Endothelial cell of umbilical vein (primary cell): ENCODE measurements around the gene CEBPA. TPM values are rescaled to one million over a fixed set of nuclear protein-coding genes. Genes with fewer than 3 reads are reported as not detected.

ENCODE experiments used
- BruUV-seq: library from RNA; stranded (reverse); fragments of 400-500 nt; replicated peaks from 2 replicates; lab custom pipeline; 2021; lab: Mats Ljungman, UMichigan
- CTCF ChIA-PET: fragments of 300-600, 350-600 bp; sonication (Branson Sonifier 250); formaldehyde crosslinking; loops from one replicate; lab custom pipeline; 2021; ENCODE audit warnings: antibody characterized with exemption, inconsistent platforms; lab: Charles Lee
- POLR2A ChIA-PET: fragments of 300-600, 350-600 bp; sonication (Branson Sonifier 250); formaldehyde crosslinking; loops from one replicate; lab custom pipeline; 2021; ENCODE audit warnings: antibody characterized with exemption, inconsistent platforms; lab: Charles Lee
- DNase-seq: peaks from one replicate; pipeline ENCODE4 v3.0.0-alpha.2; 2011; ENCODE audit warnings: low read depth, low spot score
- FAIRE-seq: peaks from 2 replicates; lab custom pipeline; 2011; peaks lifted over from hg19 to GRCh38; lab: Jason Lieb, UNC
- H2AFZ ChIP-seq: 2 replicates; pipeline ENCODE4 v1.6.0; 2012; ENCODE audit warnings: low read depth, low read length, control low read depth, inconsistent platforms
- H3K27ac ChIP-seq: 2 replicates; pipeline ENCODE4 v1.5.1; 2011; ENCODE audit warnings: low read depth, mild to moderate bottlenecking, control low read depth, low read length, moderate library complexity; ENCODE audit not compliant: insufficient read depth
- H3K27me3 ChIP-seq, 2 experiments: 2 replicates each; pipeline versions ENCODE4 v1.6.0 to v1.6.1; 2011; ENCODE audit warnings: low read length in 2 of 2, mixed read lengths in 1 of 2; ENCODE audit not compliant: control insufficient read depth in 2 of 2, insufficient read depth in 2 of 2
- H3K36me3 ChIP-seq, 2 experiments: 2 replicates in 1 of 2; 3 replicates in 1 of 2; pipeline ENCODE4 v1.5.1; 2011; ENCODE audit warnings: low read length in 2 of 2, mild to moderate bottlenecking in 1 of 2, moderate library complexity in 1 of 2; ENCODE audit not compliant: control insufficient read depth in 2 of 2, insufficient read depth in 2 of 2; ENCODE audit errors: extremely low read depth in 1 of 2
- H3K4me1 ChIP-seq: 3 replicates; pipeline ENCODE4 v1.5.1; 2011; ENCODE audit warnings: mild to moderate bottlenecking, low read length; ENCODE audit not compliant: control insufficient read depth, insufficient read depth; ENCODE audit errors: extremely low read depth
- H3K4me2 ChIP-seq: 2 replicates; pipeline ENCODE4 v1.6.1; 2011; ENCODE audit warnings: low read length, control low read depth, mixed read lengths; ENCODE audit not compliant: insufficient read depth
- H3K4me3 ChIP-seq, 3 experiments: fragments of 200-600 bp in 1 of 3; sonication (generic), shearing (Covaris generic) in 1 of 3; replicated peaks in 1 of 3; 2 replicates each; pipeline ENCODE4 v1.5.1; 2011 to 2016; ENCODE audit warnings: control low read depth in 3 of 3, low read length in 3 of 3, mild to moderate bottlenecking in 2 of 3, inconsistent platforms in 1 of 3, low read depth in 1 of 3, moderate library complexity in 1 of 3; ENCODE audit not compliant: insufficient read depth in 1 of 3
- H3K79me2 ChIP-seq: 2 replicates; pipeline ENCODE4 v1.6.0; 2012; ENCODE audit warnings: low read length, inconsistent platforms; ENCODE audit not compliant: control insufficient read depth, insufficient read depth
- H3K9ac ChIP-seq: replicated peaks from 2 replicates; pipeline ENCODE3; 2011; ENCODE audit warnings: low read length, control low read depth; ENCODE audit not compliant: insufficient read depth; ENCODE audit errors: extremely low read depth
- H3K9me1 ChIP-seq: replicated peaks from 3 replicates; pipeline ENCODE4 v1.6.0; 2011; ENCODE audit warnings: mild to moderate bottlenecking, low read length; ENCODE audit not compliant: control insufficient read depth, insufficient read depth; ENCODE audit errors: extremely low read depth
- H3K9me3 ChIP-seq: replicated peaks from 2 replicates; pipeline ENCODE4 v1.5.1; 2012; ENCODE audit warnings: low read length, inconsistent platforms; ENCODE audit not compliant: control insufficient read depth, insufficient read depth
- H4K20me1 ChIP-seq: replicated peaks from 2 replicates; pipeline ENCODE3; 2011; ENCODE audit warnings: mild to moderate bottlenecking, low read length; ENCODE audit not compliant: control insufficient read depth, insufficient read depth; ENCODE audit errors: extremely low read depth
- CTCF ChIP-seq, 2 donors: IDR thresholded peaks; 1 replicate in 1 of 2; 2 replicates in 1 of 2; pipeline ENCODE4 v1.5.1; 2011; ENCODE audit warnings: low read length in 2 of 2, mild to moderate bottlenecking in 2 of 2, moderate library complexity in 2 of 2, control low read depth in 1 of 2, inconsistent platforms in 1 of 2, low read depth in 1 of 2; ENCODE audit not compliant: insufficient read depth in 1 of 2; ENCODE audit errors: extremely low read depth in 1 of 2
- EZH2 ChIP-seq: IDR thresholded peaks from 2 replicates; pipeline ENCODE4 v1.6.1; 2012; ENCODE audit warnings: borderline replicate concordance, low read depth, mild to moderate bottlenecking, moderate library complexity, low read length, inconsistent platforms; ENCODE audit not compliant: severe bottlenecking
- FOS ChIP-seq: IDR thresholded peaks from 2 replicates; pipeline ENCODE4 v1.6.1; 2011; ENCODE audit warnings: mild to moderate bottlenecking, low read length, moderate library complexity, borderline replicate concordance; ENCODE audit not compliant: insufficient read depth
- GATA2 ChIP-seq: IDR thresholded peaks from 2 replicates; pipeline ENCODE4 v1.7.0; 2011; ENCODE audit warnings: low read depth, mild to moderate bottlenecking, moderate library complexity, mixed read lengths, low read length; ENCODE audit not compliant: insufficient read length, insufficient read depth
- JUN ChIP-seq: IDR thresholded peaks from 2 replicates; pipeline ENCODE4 v1.6.1; 2011; ENCODE audit warnings: borderline replicate concordance, low read depth; ENCODE audit not compliant: insufficient read length, insufficient read depth
- MAX ChIP-seq: IDR thresholded peaks from 2 replicates; pipeline ENCODE4 v1.6.1; 2011; ENCODE audit not compliant: insufficient read depth, insufficient read length
- MYC ChIP-seq: IDR thresholded peaks from one replicate; pipeline ENCODE4 v1.6.1; 2011; ENCODE audit warnings: mild to moderate bottlenecking, low read depth, low read length
- POLR2A ChIP-seq: IDR thresholded peaks from 2 replicates; pipeline ENCODE4 v1.6.1; 2012; ENCODE audit warnings: low read depth, mild to moderate bottlenecking, control low read depth, low read length
- POLR2AphosphoS5 ChIP-seq: IDR thresholded peaks from 2 replicates; pipeline ENCODE4 v1.6.1; 2012; ENCODE audit warnings: low read depth, mild to moderate bottlenecking, control low read depth, low read length, moderate library complexity; ENCODE audit not compliant: insufficient read depth
- dilution Hi-C: fragments of 300-500 bp; cut with MboI; formaldehyde crosslinking; loops from one replicate; pipeline ENCODE4 v1.15.0; 2019; ENCODE audit warnings: low sequenced_read_pairs; ENCODE audit not compliant: extremely low pct_ligation_motif_present
- intact Hi-C: fragments of 100-400 bp; cut with micrococcal nuclease; formaldehyde crosslinking; loops from one replicate; pipeline ENCODE4 v1.10.0; 2022
- polyA plus RNA-seq, 4 experiments: library from polyadenylated mRNA; depleted of rRNA in 3 of 4; stranded (reverse) in 3 of 4; unstranded in 1 of 4; fragments of >200 nt; gene quantifications; 2 replicates each; pipeline versions ENCODE4 v1.2.1 to v1.2.3, GENCODE V29; 2011 to 2012; ENCODE audit warnings: missing spikeins in 1 of 4
- total RNA-seq: library from RNA; stranded (reverse); gene quantifications from 2 replicates; pipeline ENCODE4 v1.2.3, GENCODE V29; 2021

The CEBPA gene
- total and polyA plus RNA-seq, 2 donors (not counting 3 experiments of a cell fraction or from before 2014, with no cell fraction given): 0.06 TPM; not detected in 1

- H3K4me3 ChIP-seq: no peak overlapping the region
- no peak overlapping the region for H3K27ac ChIP-seq
- DNase-seq: no peak
- no peak overlapping the region for H3K9ac ChIP-seq
- no peak for FAIRE-seq
- peaks cover 0 to 6% of the 10 kb centered on the region in 2 experiments for H3K27me3 ChIP-seq
- intact Hi-C loops: no loop called here
- H3K4me1 ChIP-seq: no peaks in the 10 kb centered on the region
- H3K9me1 ChIP-seq: no peaks in the 10 kb centered on the region
- H2AFZ ChIP-seq: no peak overlapping the region
- H4K20me1 ChIP-seq: no peaks in the 10 kb centered on the region
- no peak overlapping the region for H3K4me2 ChIP-seq
- ChIA-PET POLR2A (no interaction called here), CTCF (no interaction called here)
- no TSS peak for BruUV-seq
- dilution Hi-C loops: no loop called here
- H3K79me2 ChIP-seq: no peaks in the 10 kb centered on the region
- H3K36me3 ChIP-seq: no peaks in the 10 kb centered on the region
- no peaks in the 10 kb centered on the region for H3K9me3 ChIP-seq
- no peak for TF ChIP-seq MAX
- TF ChIP-seq GATA2: no peak
- no peak for TF ChIP-seq POLR2AphosphoS5
These were observed 14.9 kb downstream of the CEBPA start for GRCh38 chr19:33287438-33287837.

- H3K4me3 ChIP-seq: no peak overlapping the region
- no peaks in the 10 kb centered on the region for H3K9me3 ChIP-seq
- ChIA-PET POLR2A (no interaction called here), CTCF (no interaction called here)
- no peaks in the 10 kb centered on the region for H3K36me3 ChIP-seq
- H4K20me1 ChIP-seq: no peaks in the 10 kb centered on the region
- FAIRE-seq (no peak), DNase-seq (no peak)
- no peak overlapping the region for H3K27ac ChIP-seq
- H2AFZ ChIP-seq: no peak overlapping the region
- H3K9ac ChIP-seq: no peak overlapping the region
- no TSS peak for BruUV-seq
- no peaks in the 10 kb centered on the region for H3K79me2 ChIP-seq
- intact Hi-C loops: no loop called here
- H3K27me3 ChIP-seq: peaks cover 0 to 6% of the 10 kb centered on the region in 2 experiments
- H3K4me2 ChIP-seq: no peak overlapping the region
- no peaks in the 10 kb centered on the region for H3K4me1 ChIP-seq
- dilution Hi-C loops: no loop called here
- no peak for TF ChIP-seq POLR2A
- no peak for TF ChIP-seq GATA2
- TF ChIP-seq JUN: no peak
- TF ChIP-seq POLR2AphosphoS5: no peak
- TF ChIP-seq MAX: no peak
- no peak for TF ChIP-seq MYC
- no peak for TF ChIP-seq FOS
- TF ChIP-seq CTCF (IDR thresholded peaks at IDR 0.05; ENCODE audit: extremely low read depth in 1 of 2, insufficient read depth in 1 of 2, low read depth in 1 of 2, low read length in 2 of 2): no peak
- TF ChIP-seq EZH2: no peak
- no peaks in the 10 kb centered on the region for H3K9me1 ChIP-seq
These were observed 15.4 kb downstream of the CEBPA start for GRCh38 chr19:33286899-33287298.
